GM23338 (cell line): ENCODE measurements around the gene RIPOR3. TPM values are rescaled to one million over a fixed set of nuclear protein-coding genes. Genes with fewer than 3 reads are reported as not detected.
"Not testable (repeated sequence)": the region's sequence is repeated elsewhere in the genome, so short reads cannot be mapped to it uniquely, and the experiment has no call there.

ENCODE experiments used
- ATAC-seq: fragments of 200-7000 bp; cut with Tn5 transposase; 3 replicates; pipeline ENCODE4 v1.9.1; 2020
- DNase-seq: peaks from one replicate; pipeline ENCODE4 v3.0.0-alpha.2; 2015; ENCODE audit warnings: low spot score
- H2AFZ ChIP-seq: fragments of 200-600 bp; sonication (generic); 2 replicates; pipeline ENCODE4 v1.8.0; 2016; ENCODE audit warnings: antibody characterized with exemption, mild to moderate bottlenecking, moderate library complexity
- H3F3A ChIP-seq: fragments of 200-600 bp; sonication (generic); replicated peaks from 2 replicates; pipeline ENCODE4 v1.8.0; 2017; ENCODE audit warnings: antibody characterized with exemption, mixed run types, low read depth
- H3K27ac ChIP-seq: fragments of 200-600 bp; sonication (generic); 2 replicates; pipeline ENCODE4 v1.6.1; 2016; ENCODE audit warnings: low read depth
- H3K27me3 ChIP-seq: fragments of 200-600 bp; sonication (generic); 2 replicates; pipeline ENCODE4 v1.8.0; 2016; ENCODE audit warnings: mild to moderate bottlenecking, mixed run types, moderate library complexity; ENCODE audit not compliant: insufficient read depth
- H3K36me3 ChIP-seq: fragments of 200-600 bp; sonication (generic); 2 replicates; pipeline ENCODE4 v1.8.0; 2016; ENCODE audit warnings: mild to moderate bottlenecking; ENCODE audit not compliant: insufficient read depth
- H3K4me1 ChIP-seq: fragments of 200-600 bp; sonication (generic); 2 replicates; pipeline ENCODE4 v1.8.0; 2016; ENCODE audit warnings: mild to moderate bottlenecking, moderate library complexity; ENCODE audit not compliant: insufficient read depth
- H3K4me2 ChIP-seq: fragments of 200-600 bp; sonication (generic); 2 replicates; pipeline ENCODE4 v1.7.1; 2017; ENCODE audit warnings: mixed run types
- H3K4me3 ChIP-seq: fragments of 200-600 bp; sonication (generic); 2 replicates; pipeline ENCODE4 v1.6.1; 2016; ENCODE audit warnings: mixed run types
- H3K79me2 ChIP-seq: fragments of 200-600 bp; sonication (generic); replicated peaks from 2 replicates; pipeline ENCODE4 v1.8.0; 2017; ENCODE audit warnings: mild to moderate bottlenecking; ENCODE audit not compliant: insufficient read depth
- H3K9me2 ChIP-seq: fragments of 200-600 bp; sonication (generic); 2 replicates; pipeline ENCODE4 v1.8.0; 2017; ENCODE audit not compliant: insufficient read depth
- H4K20me1 ChIP-seq: fragments of 200-600 bp; sonication (generic); replicated peaks from 2 replicates; pipeline ENCODE4 v1.8.0; 2017; ENCODE audit warnings: mild to moderate bottlenecking; ENCODE audit not compliant: insufficient read depth
- H3K27ac Mint-ChIP-seq: 2 replicates; pipeline ENCODE4 v1.8.0; 2020; ENCODE audit warnings: inconsistent platforms, mild to moderate bottlenecking, moderate library complexity, mixed read lengths
- H3K27me3 Mint-ChIP-seq: 3 replicates; pipeline ENCODE4 v1.8.0; 2022; ENCODE audit warnings: low read depth, mild to moderate bottlenecking, moderate library complexity, mixed read lengths, inconsistent platforms; ENCODE audit not compliant: insufficient read depth, poor library complexity
- H3K36me3 Mint-ChIP-seq: 3 replicates; pipeline ENCODE4 v1.8.0; 2021; ENCODE audit warnings: low read depth, mild to moderate bottlenecking, inconsistent platforms, moderate library complexity, mixed read lengths
- H3K4me1 Mint-ChIP-seq: 3 replicates; pipeline ENCODE4 v1.8.0; 2020; ENCODE audit warnings: mild to moderate bottlenecking, inconsistent platforms, mixed read lengths
- H3K4me3 Mint-ChIP-seq: 3 replicates; pipeline ENCODE4 v1.8.0; 2021; ENCODE audit warnings: moderate library complexity, mild to moderate bottlenecking, inconsistent platforms, mixed read lengths
- H3K9me3 Mint-ChIP-seq: 3 replicates; pipeline ENCODE4 v1.8.0; 2020; ENCODE audit warnings: moderate library complexity, mild to moderate bottlenecking, inconsistent platforms, mixed read lengths
- ETS1 ChIP-seq: IDR thresholded peaks from 2 replicates; pipeline ENCODE4 v1.6.1; 2016; ENCODE audit warnings: antibody characterized with exemption
- EZH2 ChIP-seq: fragments of 200-600 bp; sonication (generic); IDR thresholded peaks from one replicate; pipeline ENCODE4 v1.8.0; 2017; ENCODE audit warnings: antibody characterized with exemption, mild to moderate bottlenecking, low read depth; ENCODE audit not compliant: unreplicated experiment
- NANOG ChIP-seq: IDR thresholded peaks from 2 replicates; pipeline ENCODE4 v1.6.1; 2016; ENCODE audit warnings: antibody characterized with exemption, borderline replicate concordance
- POLR2AphosphoS5 ChIP-seq: IDR thresholded peaks from 2 replicates; pipeline ENCODE4 v1.6.1; 2016; ENCODE audit warnings: antibody characterized with exemption, low read depth
- REST ChIP-seq: IDR thresholded peaks from one replicate; pipeline ENCODE4 v1.6.1; 2018; ENCODE audit warnings: antibody characterized with exemption; ENCODE audit not compliant: unreplicated experiment
- STAT1 ChIP-seq: IDR thresholded peaks from one replicate; pipeline ENCODE4 v1.6.1; 2016; ENCODE audit warnings: antibody characterized with exemption; ENCODE audit not compliant: unreplicated experiment
- ZNF331 ChIP-seq: fragments of 250-450 bp; sonication (Bioruptor Pico); IDR thresholded peaks from 2 replicates; pipeline ENCODE4 v1.5.0; 2020; ENCODE audit warnings: low read depth, mild to moderate bottlenecking, moderate library complexity
- ZNF462 ChIP-seq: fragments of 250-450 bp; sonication (Bioruptor Pico); IDR thresholded peaks from 2 replicates; pipeline ENCODE4 v1.5.0; 2020; ENCODE audit warnings: mild to moderate bottlenecking, moderate library complexity
- polyA plus RNA-seq: library from polyadenylated mRNA; unstranded; fragments of >200 nt; fragmentation: Nextera tagmentation; extraction: Ambion mirVana; gene quantifications from 2 replicates; pipeline ENCODE4 v1.2.1, GENCODE V29; 2016
- total RNA-seq: library from RNA; depleted of rRNA; stranded (reverse); fragments of >200 nt; shearing (Covaris generic); gene quantifications from 2 replicates; pipeline ENCODE4 v1.2.3, GENCODE V29; 2014
- TF ChIP-seq, protein P1 (sequence below), 2 experiments: fragments of 200-600 bp in 1 of 2; sonication (generic) in 1 of 2; conservative IDR thresholded peaks; 2 replicates each; pipeline versions ENCODE4 v1.5.1 to v1.6.1; 2016 to 2017; ENCODE audit warnings: antibody characterized with exemption in 2 of 2, low read depth in 2 of 2, mild to moderate bottlenecking in 2 of 2, moderate library complexity in 1 of 2

RIPOR3 gene
- total and polyA plus RNA-seq, 2 experiments from 2014 or later: 4.9 to 6.3 TPM

DNA sequence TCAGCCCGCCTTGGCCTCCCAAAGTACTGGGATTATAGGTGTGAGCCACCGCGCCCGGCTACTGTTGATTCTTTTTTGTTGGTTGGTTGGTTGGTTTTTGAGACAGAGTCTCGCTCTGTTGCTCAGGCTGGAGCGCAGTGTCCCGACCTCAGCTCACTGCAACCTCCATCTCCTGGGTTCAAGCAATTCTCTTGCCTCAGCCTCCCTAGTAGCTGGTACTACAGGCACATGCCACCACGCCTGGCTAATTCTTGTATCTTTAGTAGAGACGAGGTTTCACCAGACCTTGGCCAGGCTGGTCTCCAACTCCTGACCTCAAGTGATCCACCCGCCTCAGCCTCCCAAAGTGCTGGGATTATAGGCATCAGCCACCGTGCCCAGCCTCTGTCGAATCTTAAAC, 23.1 kb upstream of the RIPOR3 start:
- H3K27me3 Mint-ChIP-seq, H3K4me2 ChIP-seq, H3K27ac Mint-ChIP-seq, H4K20me1 ChIP-seq, H3K79me2 ChIP-seq, H3K9me3 Mint-ChIP-seq, ATAC-seq, H3K27me3 ChIP-seq, H3K36me3 Mint-ChIP-seq, H3K4me1 ChIP-seq, H3F3A ChIP-seq, H3K9me2 ChIP-seq, H3K27ac ChIP-seq, H3K36me3 ChIP-seq, H3K4me3 Mint-ChIP-seq, H3K4me3 ChIP-seq, DNase-seq: not testable (repeated sequence)
- peak overlapping the region; percentile 52; the same call in 1 of the 2 replicates for H2AFZ ChIP-seq
- peaks cover 33% of the 10 kb centered on the region for H3K4me1 Mint-ChIP-seq

GRCh38 chr20:50713657-50714101, 22.3 kb upstream of the RIPOR3 start:
- 0 out of 2 replicates have a peak, but pooled peaks have one; percentile 25 for TF ChIP-seq ZNF462 (CRISPR knock-in tag)
- TF ChIP-seq, protein P1, sequence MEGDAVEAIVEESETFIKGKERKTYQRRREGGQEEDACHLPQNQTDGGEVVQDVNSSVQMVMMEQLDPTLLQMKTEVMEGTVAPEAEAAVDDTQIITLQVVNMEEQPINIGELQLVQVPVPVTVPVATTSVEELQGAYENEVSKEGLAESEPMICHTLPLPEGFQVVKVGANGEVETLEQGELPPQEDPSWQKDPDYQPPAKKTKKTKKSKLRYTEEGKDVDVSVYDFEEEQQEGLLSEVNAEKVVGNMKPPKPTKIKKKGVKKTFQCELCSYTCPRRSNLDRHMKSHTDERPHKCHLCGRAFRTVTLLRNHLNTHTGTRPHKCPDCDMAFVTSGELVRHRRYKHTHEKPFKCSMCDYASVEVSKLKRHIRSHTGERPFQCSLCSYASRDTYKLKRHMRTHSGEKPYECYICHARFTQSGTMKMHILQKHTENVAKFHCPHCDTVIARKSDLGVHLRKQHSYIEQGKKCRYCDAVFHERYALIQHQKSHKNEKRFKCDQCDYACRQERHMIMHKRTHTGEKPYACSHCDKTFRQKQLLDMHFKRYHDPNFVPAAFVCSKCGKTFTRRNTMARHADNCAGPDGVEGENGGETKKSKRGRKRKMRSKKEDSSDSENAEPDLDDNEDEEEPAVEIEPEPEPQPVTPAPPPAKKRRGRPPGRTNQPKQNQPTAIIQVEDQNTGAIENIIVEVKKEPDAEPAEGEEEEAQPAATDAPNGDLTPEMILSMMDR (conservative IDR thresholded peaks at IDR 0.05; ENCODE audit: low read depth in 2 of 2): peak; percentile 60 to 80
- no peak for TF ChIP-seq REST
- TF ChIP-seq STAT1: no peak
- no peak for TF ChIP-seq EZH2
- no peak for TF ChIP-seq ETS1
- TF ChIP-seq NANOG: no peak
- no peak for TF ChIP-seq ZNF331
- TF ChIP-seq POLR2AphosphoS5: no peak
- DNase-seq (peak; percentile 78), ATAC-seq (peak; percentile 84)
- Mint-ChIP-seq H3K27ac (no peak overlapping the region), H3K4me1 (peaks cover 33% of the 10 kb centered on the region), H3K27me3 (peaks cover 3% of the 10 kb centered on the region), H3K4me3 (no peak overlapping the region; the same call in 2 of the 3 replicates), H3K9me3 (no peaks in the 10 kb centered on the region), H3K36me3 (no peaks in the 10 kb centered on the region)
- no peaks in the 10 kb centered on the region for H3K79me2 ChIP-seq
- H3F3A ChIP-seq: no peaks in the 10 kb centered on the region
- no peak overlapping the region for H3K4me2 ChIP-seq
- no peak overlapping the region for H3K4me3 ChIP-seq
- H2AFZ ChIP-seq: peak overlapping the region; percentile 96
- H3K36me3 ChIP-seq: no peaks in the 10 kb centered on the region
- no peaks in the 10 kb centered on the region for H3K27me3 ChIP-seq
- no peak overlapping the region for H3K27ac ChIP-seq
- H3K9me2 ChIP-seq: no peaks in the 10 kb centered on the region
- no peaks in the 10 kb centered on the region for H4K20me1 ChIP-seq
- H3K4me1 ChIP-seq: no peaks in the 10 kb centered on the region
